Measurements from ENCODE around the gene DLGAP1. TPM values are rescaled to one million over a fixed set of nuclear protein-coding genes. Genes with fewer than 3 reads are reported as not detected.
A peak's percentile ranks its signal among the peaks of the same experiment; 100 is the strongest.

The DLGAP1 gene
- total and polyA plus RNA-seq, 2 of the 4 experiments (the other 2 are of a cell fraction): under 0.01 to 0.09 TPM

GRCh38 chr18:3651266-3651665 lies 803.8 kb downstream of the DLGAP1 start:
- H4K8ac ChIP-seq (ENCODE audit: low read depth in 2 of 2, low read length in 2 of 2): peak overlapping the region in 1 of 2 experiments; percentile 67; a peak in 1 of 4 replicates
- H2BK20ac ChIP-seq (ENCODE audit: low read depth, low read length): peak overlapping the region; percentile 87; the same call in 1 of the 2 replicates
- H3K23ac ChIP-seq (ENCODE audit: low read depth, low read length): peak overlapping the region; percentile 23; the same call in 1 of the 2 replicates
- H3K14ac ChIP-seq (replicated peaks; ENCODE audit: low read depth, low read length): peak overlapping the region; percentile 22; the same call in 1 of the 2 replicates
- peak overlapping the region; percentile 86; the same call in 2 of the 3 replicates for H2BK15ac ChIP-seq (ENCODE audit: low read depth, low read length)
- H3K27me3 ChIP-seq (ENCODE audit: control insufficient read depth, insufficient read depth, low read length): no peaks in the 10 kb centered on the region
- H4K91ac ChIP-seq (ENCODE audit: insufficient read depth, low read depth, low read length): peak overlapping the region; percentile 86
- DNase-seq (no peak), ATAC-seq (ENCODE audit: low read depth) (no peak)
- peak overlapping the region; percentile 38; the same call in 1 of the 2 replicates for H3K18ac ChIP-seq (ENCODE audit: low read depth, low read length)
- intact Hi-C loops (cut with micrococcal nuclease): loop anchor here (5.0 kb wide), 1 partner anchor 199 kb away; the partner anchor contains the start of gene TGIF1
- peak overlapping the region; percentile 19; the same call in 1 of the 2 replicates for H4K5ac ChIP-seq (ENCODE audit: low read depth, low read length)
- dilution Hi-C loops (cut with HindIII; ENCODE audit: low sequenced_read_pairs, unreplicated experiment): no loop called here
- H4K20me1 ChIP-seq (ENCODE audit: insufficient read depth, low read length): no peaks in the 10 kb centered on the region
- no peak for TF ChIP-seq CEBPB (IDR thresholded peaks at IDR 0.05; ENCODE audit: low read depth, low read length)
- no peak for TF ChIP-seq FOS (IDR thresholded peaks at IDR 0.05; ENCODE audit: low read depth, low read length)
- TF ChIP-seq MAZ (IDR thresholded peaks at IDR 0.05; ENCODE audit: borderline replicate concordance, low read depth, low read length): no peak
- no peak for TF ChIP-seq CHD1 (IDR thresholded peaks at IDR 0.05; ENCODE audit: low read depth, low read length)
- no peak for TF ChIP-seq BHLHE40 (IDR thresholded peaks at IDR 0.05; ENCODE audit: low read depth, low read length)
- no peak for TF ChIP-seq POLR2A (IDR thresholded peaks at IDR 0.05; ENCODE audit: low read depth, low read length)
- no peak overlapping the region for H2AK9ac ChIP-seq (replicated peaks; ENCODE audit: low read depth, low read length, poor library complexity)
- 80% methylated on average over 1 of the region's 9 CpGs; no CpG with 5 or more reads in 1 of the 2 experiments for WGBS, 2 experiments (ENCODE audit: extremely low coverage in 2 of 2, insufficient read length in 1 of 2)
- H3K56ac ChIP-seq (ENCODE audit: extremely low read depth, insufficient read depth, low read length): no peak overlapping the region
- H3K36me3 ChIP-seq (ENCODE audit: control insufficient read depth, insufficient read depth, low read length): no peaks in the 10 kb centered on the region
- BruUV-seq (replicated peaks): no TSS peak
- H3K4ac ChIP-seq (ENCODE audit: low read depth, low read length): peak overlapping the region; percentile 68
- in situ Hi-C loops (cut with MboI; ENCODE audit: low sequenced_read_pairs): no loop called here
- CTCF ChIA-PET: interaction anchor here (0.6 to 0.9 kb wide), 4 partner anchors 57 to 361 kb away, joined by 3 to 4 read pairs (median 3); no protein-coding TSS in a partner anchor
- H3K9me3 ChIP-seq (ENCODE audit: control insufficient read depth, insufficient read depth, low read length): no peaks in the 10 kb centered on the region
- POLR2A ChIA-PET (ENCODE audit: unreplicated experiment): no interaction called here
- no peak overlapping the region for H2AFZ ChIP-seq (replicated peaks; ENCODE audit: low read length, poor library complexity)
- peaks cover 27% of the 10 kb centered on the region for H3K4me1 ChIP-seq (ENCODE audit: control insufficient read depth, insufficient read depth, low read length)
- H3K4me3 ChIP-seq (ENCODE audit: insufficient read depth, low read depth, low read length): no peak overlapping the region
- H2AK5ac ChIP-seq (ENCODE audit: low read depth, low read length): peak overlapping the region; percentile 84
- H2BK5ac ChIP-seq (ENCODE audit: low read depth, low read length, poor library complexity, severe bottlenecking): peak overlapping the region; percentile 78
- no peak overlapping the region for H3K9ac ChIP-seq (ENCODE audit: low read depth, low read length)
- H3K4me2 ChIP-seq (ENCODE audit: low read depth, low read length): no peak overlapping the region
- H3K27ac ChIP-seq (ENCODE audit: insufficient read depth, low read length): peak overlapping the region; percentile 33
- peaks cover 19% of the 10 kb centered on the region for H3K9me1 ChIP-seq (ENCODE audit: insufficient read depth, low read length)
- peaks cover 7 to 22% of the 10 kb centered on the region in 2 experiments; a peak in 3 of 4 replicates for H3K79me1 ChIP-seq (ENCODE audit: low read depth in 1 of 2, low read length in 2 of 2)
- H2BK120ac ChIP-seq (ENCODE audit: low read depth, low read length): peak overlapping the region; percentile 90
